Activated T-cell treated with anti-CD3 and anti-CD28 coated beads for 48 hours (primary cell): ENCODE data around the gene LGALS9.
A peak's percentile ranks its signal among the peaks of the same experiment; 100 is the strongest.
"Not testable (repeated sequence)": the region's sequence is repeated elsewhere in the genome, so short reads cannot be mapped to it uniquely, and the experiment has no call there.

Experiments used
- DNase-seq: peaks from one replicate; pipeline ENCODE4 v3.0.0-alpha.2; 2020; ENCODE audit warnings: low read depth

LGALS9 gene

GRCh38 chr17:27654654-27655524 lies 23.9 kb downstream of the LGALS9 start:
- peak; percentile 71 for DNase-seq

GRCh38 chr17:27655525-27656111 lies 24.6 kb downstream of the LGALS9 start:
- not testable (repeated sequence) for DNase-seq

- DNase-seq, result not testable (repeated sequence)
Measured at GRCh38 chr17:27656620-27657019, 25.6 kb downstream of the LGALS9 start.

GRCh38 chr17:27657620-27658019 lies 26.6 kb downstream of the LGALS9 start:
- DNase-seq, result no peak

- DNase-seq, result no peak
Measured at GRCh38 chr17:27659683-27660082, 28.7 kb downstream of the LGALS9 start.

- DNase-seq, result no peak
Measured at GRCh38 chr17:27660436-27660835, 29.4 kb downstream of the LGALS9 start.

GRCh38 chr17:27663936-27664605 lies 33.1 kb downstream of the LGALS9 start:
- DNase-seq, result no peak

GRCh38 chr17:27664606-27664965 lies 33.6 kb downstream of the LGALS9 start:
- no peak for DNase-seq

GRCh38 chr17:27665549-27665948 lies 34.6 kb downstream of the LGALS9 start:
- no peak for DNase-seq

- not testable (repeated sequence) for DNase-seq
Measured at GRCh38 chr17:27666270-27666669, 35.3 kb downstream of the LGALS9 start.

GRCh38 chr17:27666831-27667560 lies 36.0 kb downstream of the LGALS9 start:
- no peak for DNase-seq

- no peak for DNase-seq
Measured at GRCh38 chr17:27667656-27668487, 36.9 kb downstream of the LGALS9 start.

- no peak for DNase-seq
Measured at GRCh38 chr17:27668488-27668823, 37.5 kb downstream of the LGALS9 start.

- DNase-seq, result no peak
Measured at GRCh38 chr17:27669136-27669535, 38.1 kb downstream of the LGALS9 start.

GRCh38 chr17:27669850-27670249 lies 38.9 kb downstream of the LGALS9 start:
- DNase-seq, result no peak

- no peak for DNase-seq
Measured at GRCh38 chr17:27670791-27671590, 40.0 kb downstream of the LGALS9 start.

GRCh38 chr17:27671591-27671910 lies 40.6 kb downstream of the LGALS9 start:
- DNase-seq, result no peak

- DNase-seq, result not testable (repeated sequence)
Measured at GRCh38 chr17:27671977-27672480, 41.0 kb downstream of the LGALS9 start.

GRCh38 chr17:27674335-27674734 lies 43.3 kb downstream of the LGALS9 start:
- DNase-seq, result no peak

- DNase-seq, result no peak
Measured at GRCh38 chr17:27677191-27677590, 46.2 kb downstream of the LGALS9 start.

- DNase-seq, result not testable (repeated sequence)
Measured at GRCh38 chr17:27686322-27686721, 55.3 kb downstream of the LGALS9 start.
